IMR-90 (cell line): ENCODE measurements around the gene RAB8B.

ENCODE experiments used
- FOS ChIP-seq: fragments of 150-350 bp; IDR thresholded peaks from 2 replicates; pipeline ENCODE4 v1.6.1; 2016; ENCODE audit warnings: low read depth, low read length
- POLR2A ChIP-seq: IDR thresholded peaks from 2 replicates; pipeline ENCODE4 v1.6.1; 2012; ENCODE audit warnings: mild to moderate bottlenecking, low read depth, low read length
- TF ChIP-seq, protein P1 (sequence below): conservative IDR thresholded peaks from 2 replicates; pipeline ENCODE4 v1.5.1; 2012; ENCODE audit warnings: mild to moderate bottlenecking, low read depth, low read length, improper control_type of control experiment

DNA sequence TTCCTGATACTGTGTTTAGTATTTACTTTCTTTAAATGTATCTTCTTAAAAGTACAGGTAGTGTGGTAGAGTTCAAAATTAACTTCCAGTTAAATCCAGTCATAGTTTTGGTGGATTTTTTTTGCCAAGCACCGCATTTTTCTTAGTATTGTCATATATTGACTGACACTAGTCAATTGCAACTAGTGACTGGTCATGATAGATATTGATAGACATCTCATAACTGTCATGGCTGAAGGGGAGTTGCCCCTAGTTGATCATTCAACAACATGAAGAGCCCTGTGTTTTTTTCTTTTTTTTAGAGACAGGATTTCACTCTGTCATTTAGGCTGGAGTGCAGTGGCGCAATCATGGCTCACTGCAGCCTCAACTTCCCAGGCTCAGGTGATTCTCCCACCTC is 22.1 kb downstream of the RAB8B start:
- TF ChIP-seq FOS (no peak), POLR2A (no peak)
- TF ChIP-seq, protein P1, sequence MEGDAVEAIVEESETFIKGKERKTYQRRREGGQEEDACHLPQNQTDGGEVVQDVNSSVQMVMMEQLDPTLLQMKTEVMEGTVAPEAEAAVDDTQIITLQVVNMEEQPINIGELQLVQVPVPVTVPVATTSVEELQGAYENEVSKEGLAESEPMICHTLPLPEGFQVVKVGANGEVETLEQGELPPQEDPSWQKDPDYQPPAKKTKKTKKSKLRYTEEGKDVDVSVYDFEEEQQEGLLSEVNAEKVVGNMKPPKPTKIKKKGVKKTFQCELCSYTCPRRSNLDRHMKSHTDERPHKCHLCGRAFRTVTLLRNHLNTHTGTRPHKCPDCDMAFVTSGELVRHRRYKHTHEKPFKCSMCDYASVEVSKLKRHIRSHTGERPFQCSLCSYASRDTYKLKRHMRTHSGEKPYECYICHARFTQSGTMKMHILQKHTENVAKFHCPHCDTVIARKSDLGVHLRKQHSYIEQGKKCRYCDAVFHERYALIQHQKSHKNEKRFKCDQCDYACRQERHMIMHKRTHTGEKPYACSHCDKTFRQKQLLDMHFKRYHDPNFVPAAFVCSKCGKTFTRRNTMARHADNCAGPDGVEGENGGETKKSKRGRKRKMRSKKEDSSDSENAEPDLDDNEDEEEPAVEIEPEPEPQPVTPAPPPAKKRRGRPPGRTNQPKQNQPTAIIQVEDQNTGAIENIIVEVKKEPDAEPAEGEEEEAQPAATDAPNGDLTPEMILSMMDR: no peak
